K562 (cell line): ENCODE data around the gene GPR149. TPM values are rescaled to one million over a fixed set of nuclear protein-coding genes. Genes with fewer than 3 reads are reported as not detected.

Source experiments
- ATAC-seq: fragments of 200-7000 bp; cut with Tn5 transposase; 3 replicates; pipeline ENCODE4 v1.9.1; 2020; ENCODE audit warnings: moderate library complexity
- BruUV-seq: library from RNA; stranded (reverse); fragments of 400-500 nt; replicated peaks from 2 replicates; lab custom pipeline; 2021; lab: Mats Ljungman, UMichigan
- CTCF ChIA-PET: fragments of 300-600 bp; formaldehyde crosslinking; extraction: SDS; loops from one replicate; lab custom pipeline; 2021; ENCODE audit warnings: low intra/inter-chr PET ratio; lab: Yijun Ruan, JAX
- POLR2A ChIA-PET: fragments of 300-600, 350-650 bp; sonication (Branson Sonifier 250); formaldehyde crosslinking; extraction: SDS; loops from one replicate; lab custom pipeline; 2021; ENCODE audit warnings: antibody characterized with exemption, inconsistent platforms; lab: Yijun Ruan, JAX
- DNase-seq, 4 experiments: peaks; one replicate each; pipeline versions ENCODE4 v3.0.0 to v3.0.0-alpha.2; 2011 to 2018; ENCODE audit warnings: low spot score in 3 of 4, mixed read lengths in 3 of 4; ENCODE audit errors: extremely low read depth in 1 of 4
- FAIRE-seq: peaks from 2 replicates; lab custom pipeline; 2011; peaks lifted over from hg19 to GRCh38; lab: Jason Lieb, UNC
- H2AFZ ChIP-seq: 2 replicates; pipeline ENCODE4 v1.6.0; 2011; ENCODE audit warnings: low read depth, low read length, control low read depth, inconsistent platforms
- H3K27ac ChIP-seq: fragments of 200-600 bp; 3 replicates; pipeline ENCODE4 v1.8.0; 2011; ENCODE audit warnings: low read depth, mild to moderate bottlenecking, control low read depth, inconsistent platforms, low read length, moderate library complexity, mixed read lengths; ENCODE audit errors: extremely low read depth
- H3K27me3 ChIP-seq, 2 experiments: fragments of 300-600 bp in 1 of 2; 2 replicates in 1 of 2; 3 replicates in 1 of 2; pipeline versions ENCODE4 v1.6.0 to v1.8.0; 2011; ENCODE audit warnings: inconsistent platforms in 2 of 2, low read length in 2 of 2, mild to moderate bottlenecking in 1 of 2, mixed read lengths in 1 of 2, moderate library complexity in 1 of 2; ENCODE audit not compliant: control insufficient read depth in 2 of 2, insufficient read depth in 2 of 2
- H3K36me3 ChIP-seq: fragments of 300-600 bp; 3 replicates; pipeline ENCODE4 v1.8.0; 2011; ENCODE audit warnings: mild to moderate bottlenecking, low read length, inconsistent platforms; ENCODE audit not compliant: control insufficient read depth, insufficient read depth
- H3K4me1 ChIP-seq, 2 experiments: fragments of 200-600 bp in 1 of 2; replicated peaks in 1 of 2; 2 replicates in 1 of 2; 3 replicates in 1 of 2; pipeline versions ENCODE4 v1.5.1 to v1.8.0; 2011; ENCODE audit warnings: inconsistent platforms in 2 of 2, low read length in 2 of 2, mild to moderate bottlenecking in 1 of 2, mixed read lengths in 1 of 2, moderate library complexity in 1 of 2; ENCODE audit not compliant: control insufficient read depth in 2 of 2, insufficient read depth in 2 of 2
- H3K4me2 ChIP-seq: 2 replicates; pipeline ENCODE4 v1.6.1; 2011; ENCODE audit warnings: low read length, control low read depth, inconsistent platforms, mixed read lengths; ENCODE audit not compliant: insufficient read depth
- H3K4me3 ChIP-seq: fragments of 200-600 bp; sonication (generic), shearing (Covaris generic); 2 replicates; pipeline ENCODE4 v1.5.1; 2016; ENCODE audit warnings: control low read depth, inconsistent platforms
- H3K79me2 ChIP-seq: fragments of 200-600 bp; 3 replicates; pipeline ENCODE4 v1.8.0; 2011; ENCODE audit warnings: low read length, inconsistent platforms; ENCODE audit not compliant: control insufficient read depth, insufficient read depth
- H3K9ac ChIP-seq, 2 experiments: 2 replicates each; pipeline versions ENCODE4 v1.6.0 to v1.6.1; 2011; ENCODE audit warnings: low read depth in 2 of 2, low read length in 2 of 2, control low read depth in 1 of 2, inconsistent platforms in 1 of 2, mild to moderate bottlenecking in 1 of 2, mixed read lengths in 1 of 2; ENCODE audit not compliant: insufficient read depth in 1 of 2
- H3K9me1 ChIP-seq: one replicate; pipeline ENCODE4 v1.6.0; 2011; ENCODE audit warnings: inconsistent platforms, mild to moderate bottlenecking, low read length, moderate library complexity; ENCODE audit not compliant: control insufficient read depth, insufficient read depth
- H3K9me3 ChIP-seq: replicated peaks from 2 replicates; pipeline ENCODE4 v1.5.1; 2011; ENCODE audit warnings: low read depth, low read length, inconsistent platforms; ENCODE audit not compliant: control insufficient read depth, insufficient read depth
- H4K20me1 ChIP-seq: replicated peaks from 2 replicates; pipeline ENCODE4 v1.6.1; 2011; ENCODE audit warnings: low read length, inconsistent platforms, mixed read lengths; ENCODE audit not compliant: control insufficient read depth, insufficient read depth
- CHD1 ChIP-seq: fragments of 200-600 bp; sonication (generic); IDR thresholded peaks from one replicate; pipeline ENCODE4 v1.6.1; 2012; ENCODE audit warnings: mild to moderate bottlenecking, moderate library complexity, low read length, inconsistent platforms
- NBN ChIP-seq: fragments of 450-650 bp; IDR thresholded peaks from 2 replicates; pipeline ENCODE4 v1.6.1; 2016; ENCODE audit warnings: low read depth, mild to moderate bottlenecking
- PTTG1 ChIP-seq: fragments of 450-650 bp; IDR thresholded peaks from 2 replicates; pipeline ENCODE4 v1.6.1; 2016; ENCODE audit warnings: low read depth, mild to moderate bottlenecking, missing genetic modification characterization, missing compliant biosample characterization
- RBFOX2 ChIP-seq: fragments of 200-400 bp; formaldehyde crosslinking; IDR thresholded peaks from 2 replicates; pipeline ENCODE4 v1.6.1; 2017; ENCODE audit warnings: low read depth, mild to moderate bottlenecking, low read length, moderate library complexity
- RBM15 ChIP-seq: fragments of 200-400 bp; formaldehyde crosslinking; IDR thresholded peaks from 2 replicates; pipeline ENCODE4 v1.6.1; 2018; ENCODE audit warnings: mild to moderate bottlenecking, low read length, moderate library complexity; ENCODE audit not compliant: insufficient read depth
- SAP30 ChIP-seq: fragments of 200-600 bp; sonication (generic); IDR thresholded peaks from 2 replicates; pipeline ENCODE4 v1.6.1; 2012; ENCODE audit warnings: borderline replicate concordance, low read depth, mild to moderate bottlenecking, moderate library complexity, low read length, control low read depth, inconsistent platforms; ENCODE audit not compliant: insufficient read depth, poor library complexity, severe bottlenecking
- SMARCE1 ChIP-seq: fragments of 450-650 bp; IDR thresholded peaks from 2 replicates; pipeline ENCODE4 v1.7.1; 2016; ENCODE audit warnings: mild to moderate bottlenecking
- TCFL5 ChIP-seq: fragments of 250-450 bp; sonication (Bioruptor Pico); conservative IDR thresholded peaks from 2 replicates; pipeline ENCODE4 v1.6.1; 2021; ENCODE audit warnings: mild to moderate bottlenecking, moderate library complexity, matching md5 sums
- WGBS: fragments of 100-300 bp; shearing (Covaris generic); methylation state at CpG from one replicate; pipeline ENCODE4 v1.1.6; 2016; ENCODE audit warnings: low coverage, mixed read lengths; ENCODE audit not compliant: insufficient coverage; ENCODE audit errors: missing lambda C conversion rate; 5-methylcytosine and 5-hydroxymethylcytosine counted together
- in situ Hi-C: fragments of 300-500 bp; cut with MboI; formaldehyde crosslinking; loops from 4 replicates; pipeline ENCODE4 v1.15.0; 2018; ENCODE audit warnings: inconsistent platforms, mixed read lengths
- intact Hi-C: fragments of 100-400 bp; cut with micrococcal nuclease; formaldehyde crosslinking; loops from 2 replicates; pipeline ENCODE4 v1.14.2; 2022
- polyA plus RNA-seq, 8 experiments: library from polyadenylated mRNA; depleted of rRNA in 4 of 8; stranded (reverse) in 5 of 8; unstranded in 3 of 8; fragments of >200 nt; fragmentation: Nextera tagmentation in 2 of 8; fragmentation: Illumina TruSeq in 1 of 8; extraction: Ambion mirVana in 2 of 8; extraction: Trizol in 1 of 8; gene quantifications; 2 replicates each; pipeline versions ENCODE4 v1.2.1 to v1.2.3, GENCODE V29; 2011 to 2014; ENCODE audit warnings: inconsistent platforms in 1 of 8, missing spikeins in 1 of 8
- total RNA-seq, 7 experiments: library from RNA; depleted of rRNA in 6 of 7; stranded (reverse); fragments of >200 nt in 6 of 7; fragmentation: Illumina TruSeq in 2 of 7; extraction: Trizol in 2 of 7; gene quantifications; 2 replicates each; pipeline versions ENCODE4 v1.2.1 to v1.2.3, GENCODE V29; 2011 to 2021; ENCODE audit warnings: low replicate concordance in 1 of 7
- TF ChIP-seq, protein P1 (sequence below), 2 experiments: fragments of 450-650 bp in 1 of 2; sonication (generic) in 1 of 2; formaldehyde crosslinking in 1 of 2; IDR thresholded peaks in 1 of 2; conservative IDR thresholded peaks in 1 of 2; 2 replicates each; pipeline versions ENCODE4 v1.6.1 to v1.8.1; 2016 to 2023; ENCODE audit warnings: mild to moderate bottlenecking in 2 of 2, moderate library complexity in 2 of 2, inconsistent platforms in 1 of 2, missing genetic modification reagents in 1 of 2
- TF ChIP-seq, protein P2 (sequence below): fragments of 250-450 bp; sonication (Bioruptor Pico); IDR thresholded peaks from 2 replicates; pipeline ENCODE4 v1.8.0; 2022; ENCODE audit warnings: moderate library complexity, mild to moderate bottlenecking, inconsistent platforms
- TF ChIP-seq, protein P3 (sequence below), 2 experiments: fragments of 450-650 bp in 1 of 2; sonication (generic) in 1 of 2; formaldehyde crosslinking in 1 of 2; IDR thresholded peaks; 2 replicates each; pipeline versions ENCODE4 v1.7.1 to v1.9.0; 2016 to 2022; ENCODE audit warnings: inconsistent platforms in 1 of 2, mild to moderate bottlenecking in 1 of 2, missing genetic modification reagents in 1 of 2

The GPR149 gene
- total and polyA plus RNA-seq, 9 of the 15 experiments (the other 6 are each of a cell fraction or from before 2014, with no cell fraction given): not detected

DNA sequence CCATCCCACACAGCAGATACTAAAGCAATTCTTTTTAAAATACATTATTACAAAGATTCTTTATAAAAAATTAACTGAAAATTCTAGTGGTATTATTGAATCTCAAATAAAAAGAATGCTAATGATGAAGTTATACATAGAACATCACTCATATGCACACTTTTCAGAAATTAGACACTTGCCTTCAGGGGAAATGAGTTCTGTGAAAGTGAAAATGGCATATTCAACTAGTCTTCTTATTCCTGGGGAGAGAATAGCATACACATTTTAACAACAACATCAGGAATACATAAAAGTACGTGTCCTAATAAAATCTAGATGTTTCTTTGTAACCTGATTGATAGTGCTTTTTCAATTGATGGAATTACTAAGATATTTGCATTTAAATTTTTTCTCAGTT lies 68.9 kb downstream of the GPR149 start:
- no peaks in the 10 kb centered on the region for H3K4me1 ChIP-seq
- no peaks in the 10 kb centered on the region for H3K9me3 ChIP-seq
- intact Hi-C loops (no loop called here), in situ Hi-C loops (no loop called here)
- H3K4me2 ChIP-seq: no peak overlapping the region
- no peak for DNase-seq
- WGBS: 0% methylated on average over 1 of the region's 1 CpG
- no peak for ATAC-seq
- no peak for FAIRE-seq
- ChIA-PET POLR2A (no interaction called here), CTCF (no interaction called here)
- no peak overlapping the region for H3K4me3 ChIP-seq
- no peak overlapping the region for H3K9ac ChIP-seq
- H3K9me1 ChIP-seq: no peaks in the 10 kb centered on the region
- H2AFZ ChIP-seq: no peak overlapping the region
- H3K36me3 ChIP-seq: no peaks in the 10 kb centered on the region
- no peak overlapping the region for H3K27ac ChIP-seq
- H3K79me2 ChIP-seq: no peaks in the 10 kb centered on the region
- no TSS peak for BruUV-seq
- H4K20me1 ChIP-seq: no peaks in the 10 kb centered on the region
- no peaks in the 10 kb centered on the region for H3K27me3 ChIP-seq
- TF ChIP-seq RBM15 (no peak), NBN (no peak), SMARCE1 (no peak), CHD1 (no peak), PTTG1 (tag) (no peak), RBFOX2 (no peak), TCFL5 (CRISPR knock-in tag) (no peak), SAP30 (no peak)
- TF ChIP-seq, protein P1, sequence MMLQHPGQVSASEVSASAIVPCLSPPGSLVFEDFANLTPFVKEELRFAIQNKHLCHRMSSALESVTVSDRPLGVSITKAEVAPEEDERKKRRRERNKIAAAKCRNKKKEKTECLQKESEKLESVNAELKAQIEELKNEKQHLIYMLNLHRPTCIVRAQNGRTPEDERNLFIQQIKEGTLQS (IDR thresholded peaks at IDR 0.05): no peak
- TF ChIP-seq, protein P1 (CRISPR knock-in tag; conservative IDR thresholded peaks at IDR 0.05): no peak
- TF ChIP-seq, protein P2, sequence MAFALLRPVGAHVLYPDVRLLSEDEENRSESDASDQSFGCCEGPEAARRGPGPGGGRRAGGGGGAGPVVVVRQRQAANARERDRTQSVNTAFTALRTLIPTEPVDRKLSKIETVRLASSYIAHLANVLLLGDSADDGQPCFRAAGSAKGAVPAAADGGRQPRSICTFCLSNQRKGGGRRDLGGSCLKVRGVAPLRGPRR (CRISPR knock-in tag): no peak
- TF ChIP-seq, protein P3, sequence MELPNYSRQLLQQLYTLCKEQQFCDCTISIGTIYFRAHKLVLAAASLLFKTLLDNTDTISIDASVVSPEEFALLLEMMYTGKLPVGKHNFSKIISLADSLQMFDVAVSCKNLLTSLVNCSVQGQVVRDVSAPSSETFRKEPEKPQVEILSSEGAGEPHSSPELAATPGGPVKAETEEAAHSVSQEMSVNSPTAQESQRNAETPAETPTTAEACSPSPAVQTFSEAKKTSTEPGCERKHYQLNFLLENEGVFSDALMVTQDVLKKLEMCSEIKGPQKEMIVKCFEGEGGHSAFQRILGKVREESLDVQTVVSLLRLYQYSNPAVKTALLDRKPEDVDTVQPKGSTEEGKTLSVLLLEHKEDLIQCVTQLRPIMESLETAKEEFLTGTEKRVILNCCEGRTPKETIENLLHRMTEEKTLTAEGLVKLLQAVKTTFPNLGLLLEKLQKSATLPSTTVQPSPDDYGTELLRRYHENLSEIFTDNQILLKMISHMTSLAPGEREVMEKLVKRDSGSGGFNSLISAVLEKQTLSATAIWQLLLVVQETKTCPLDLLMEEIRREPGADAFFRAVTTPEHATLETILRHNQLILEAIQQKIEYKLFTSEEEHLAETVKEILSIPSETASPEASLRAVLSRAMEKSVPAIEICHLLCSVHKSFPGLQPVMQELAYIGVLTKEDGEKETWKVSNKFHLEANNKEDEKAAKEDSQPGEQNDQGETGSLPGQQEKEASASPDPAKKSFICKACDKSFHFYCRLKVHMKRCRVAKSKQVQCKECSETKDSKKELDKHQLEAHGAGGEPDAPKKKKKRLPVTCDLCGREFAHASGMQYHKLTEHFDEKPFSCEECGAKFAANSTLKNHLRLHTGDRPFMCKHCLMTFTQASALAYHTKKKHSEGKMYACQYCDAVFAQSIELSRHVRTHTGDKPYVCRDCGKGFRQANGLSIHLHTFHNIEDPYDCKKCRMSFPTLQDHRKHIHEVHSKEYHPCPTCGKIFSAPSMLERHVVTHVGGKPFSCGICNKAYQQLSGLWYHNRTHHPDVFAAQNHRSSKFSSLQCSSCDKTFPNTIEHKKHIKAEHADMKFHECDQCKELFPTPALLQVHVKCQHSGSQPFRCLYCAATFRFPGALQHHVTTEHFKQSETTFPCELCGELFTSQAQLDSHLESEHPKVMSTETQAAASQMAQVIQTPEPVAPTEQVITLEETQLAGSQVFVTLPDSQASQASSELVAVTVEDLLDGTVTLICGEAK (IDR thresholded peaks at IDR 0.05): no peak
- TF ChIP-seq, protein P3 (CRISPR knock-in tag; IDR thresholded peaks at IDR 0.05): no peak
